Ovary (tissue), 3 donors: ENCODE data around the gene NFKBIZ.

Source experiments
- CTCF ChIP-seq, 3 donors: fragments of 450-650 bp in 2 of 3; fragments of 200-600 bp in 1 of 3; IDR thresholded peaks; one replicate each; pipeline versions ENCODE4 v1.5.1 to v1.8.0; 2016 to 2022; ENCODE audit warnings: antibody characterized with exemption in 3 of 3, mild to moderate bottlenecking in 1 of 3
- EP300 ChIP-seq: sonication (generic); formaldehyde crosslinking; IDR thresholded peaks from one replicate; pipeline ENCODE4 v1.6.1; 2017; ENCODE audit warnings: antibody characterized with exemption
- POLR2A ChIP-seq: fragments of 450-650 bp; IDR thresholded peaks from one replicate; pipeline ENCODE4 v1.6.1; 2017; ENCODE audit warnings: antibody characterized with exemption, mild to moderate bottlenecking, moderate library complexity
- donor health status: DM: no; HTN: no; CAD: no.

GRCh38 chr3:101853982-101854381, 4.7 kb downstream of the NFKBIZ start:
- TF ChIP-seq CTCF (IDR thresholded peaks at IDR 0.05) (no peak), POLR2A (no peak), EP300 (no peak)
